ENCODE measurements around the gene ASIC3.
"Not testable (repeated sequence)": the region's sequence is repeated elsewhere in the genome, so short reads cannot be mapped to it uniquely, and the experiment has no call there.

The ASIC3 gene

GRCh38 chr7:151038951-151039849 is 9.1 kb upstream of the ASIC3 start:
- peak; percentile 23 for DNase-seq (ENCODE audit: low read depth)
- H3K4me3 ChIP-seq (ENCODE audit: low read depth, low read length) = no peak overlapping the region
- TF ChIP-seq, protein P1, sequence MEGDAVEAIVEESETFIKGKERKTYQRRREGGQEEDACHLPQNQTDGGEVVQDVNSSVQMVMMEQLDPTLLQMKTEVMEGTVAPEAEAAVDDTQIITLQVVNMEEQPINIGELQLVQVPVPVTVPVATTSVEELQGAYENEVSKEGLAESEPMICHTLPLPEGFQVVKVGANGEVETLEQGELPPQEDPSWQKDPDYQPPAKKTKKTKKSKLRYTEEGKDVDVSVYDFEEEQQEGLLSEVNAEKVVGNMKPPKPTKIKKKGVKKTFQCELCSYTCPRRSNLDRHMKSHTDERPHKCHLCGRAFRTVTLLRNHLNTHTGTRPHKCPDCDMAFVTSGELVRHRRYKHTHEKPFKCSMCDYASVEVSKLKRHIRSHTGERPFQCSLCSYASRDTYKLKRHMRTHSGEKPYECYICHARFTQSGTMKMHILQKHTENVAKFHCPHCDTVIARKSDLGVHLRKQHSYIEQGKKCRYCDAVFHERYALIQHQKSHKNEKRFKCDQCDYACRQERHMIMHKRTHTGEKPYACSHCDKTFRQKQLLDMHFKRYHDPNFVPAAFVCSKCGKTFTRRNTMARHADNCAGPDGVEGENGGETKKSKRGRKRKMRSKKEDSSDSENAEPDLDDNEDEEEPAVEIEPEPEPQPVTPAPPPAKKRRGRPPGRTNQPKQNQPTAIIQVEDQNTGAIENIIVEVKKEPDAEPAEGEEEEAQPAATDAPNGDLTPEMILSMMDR (IDR thresholded peaks at IDR 0.05; ENCODE audit: low read depth, low read length, missing control alignments) = no peak
- in situ Hi-C loops (cut with HindIII; ENCODE audit: low sequenced_read_pairs) = no loop called here

- in situ Hi-C loops (cut with HindIII; ENCODE audit: low sequenced_read_pairs) = no loop called here
- H3K4me3 ChIP-seq (ENCODE audit: low read depth, low read length) = no peak overlapping the region
- TF ChIP-seq, protein P1 (IDR thresholded peaks at IDR 0.05; ENCODE audit: low read depth, low read length, missing control alignments) = no peak
These were observed 8.3 kb upstream of the ASIC3 start for GRCh38 chr7:151039850-151040548.

DNA sequence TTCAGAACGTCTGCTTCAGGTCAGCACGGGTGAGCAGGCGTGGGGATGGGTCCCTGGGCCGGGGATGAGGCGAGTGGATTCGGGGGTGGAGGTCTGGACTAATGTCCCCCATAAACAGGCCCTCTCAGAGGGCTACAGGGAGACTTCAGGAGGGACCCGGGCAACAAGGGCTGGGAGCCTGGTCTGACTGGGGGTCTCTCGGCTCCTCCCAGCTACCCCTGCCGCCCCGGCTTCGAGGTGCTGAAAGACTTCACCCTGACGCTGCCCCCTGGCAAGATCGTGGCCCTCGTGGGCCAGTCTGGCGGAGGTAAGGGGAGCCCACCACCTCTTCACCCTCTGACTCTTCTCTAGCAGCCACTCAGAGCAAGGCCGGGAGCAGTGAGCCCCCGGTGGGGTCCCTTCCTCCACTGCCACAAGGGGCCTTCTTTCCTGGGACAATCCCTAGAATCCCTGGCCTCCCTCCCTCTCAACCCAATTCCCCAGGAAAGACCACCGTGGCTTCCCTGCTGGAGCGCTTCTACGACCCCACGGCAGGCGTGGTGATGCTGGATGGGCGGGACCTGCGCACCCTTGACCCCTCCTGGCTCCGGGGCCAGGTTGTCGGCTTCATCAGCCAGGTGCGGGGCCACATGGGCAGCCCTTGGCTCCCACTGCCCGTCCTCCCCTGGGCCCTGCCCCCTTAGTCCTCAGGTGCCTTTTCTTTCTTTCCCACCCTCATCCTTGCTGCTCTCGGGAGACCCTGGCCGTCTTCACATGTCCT is 7.5 kb upstream of the ASIC3 start:
- TF ChIP-seq, protein P1 (IDR thresholded peaks at IDR 0.05; ENCODE audit: low read depth, low read length, missing control alignments) = no peak
- no peak for DNase-seq (ENCODE audit: low read depth)
- H3K4me3 ChIP-seq (ENCODE audit: low read depth, low read length) = no peak overlapping the region
- in situ Hi-C loops (cut with HindIII; ENCODE audit: low sequenced_read_pairs) = no loop called here

More at GRCh38 chr7:151039850-151040548, 8.3 kb upstream of the ASIC3 start:
- no peak for DNase-seq (ENCODE audit: low read depth)

GRCh38 chr7:151043449-151043848 is 4.9 kb upstream of the ASIC3 start:
- in situ Hi-C loops (cut with HindIII; ENCODE audit: low sequenced_read_pairs); DNase-seq (ENCODE audit: low read depth); H3K4me3 ChIP-seq (ENCODE audit: low read depth, low read length): not testable (repeated sequence)

GRCh38 chr7:151043959-151044358 is 4.4 kb upstream of the ASIC3 start:
- in situ Hi-C loops (cut with HindIII; ENCODE audit: low sequenced_read_pairs) = no loop called here
- H3K4me3 ChIP-seq (ENCODE audit: low read depth, low read length) = no peak overlapping the region
- DNase-seq (ENCODE audit: low read depth) = no peak
- TF ChIP-seq, protein P1 (IDR thresholded peaks at IDR 0.05; ENCODE audit: low read depth, low read length, missing control alignments) = no peak

- TF ChIP-seq, protein P1 (IDR thresholded peaks at IDR 0.05; ENCODE audit: low read depth, low read length, missing control alignments) = no peak
- no peak overlapping the region for H3K4me3 ChIP-seq (ENCODE audit: low read depth, low read length)
- DNase-seq (ENCODE audit: low read depth) = no peak
- in situ Hi-C loops (cut with HindIII; ENCODE audit: low sequenced_read_pairs) = no loop called here
These were observed 3.1 kb upstream of the ASIC3 start for GRCh38 chr7:151045262-151045661.
